Measurements from ENCODE around the gene TNKS1BP1. TPM values are rescaled to one million over a fixed set of nuclear protein-coding genes. Genes with fewer than 3 reads are reported as not detected.
A peak's percentile ranks its signal among the peaks of the same experiment; 100 is the strongest.
"Not testable (repeated sequence)": the region's sequence is repeated elsewhere in the genome, so short reads cannot be mapped to it uniquely, and the experiment has no call there.

TNKS1BP1 gene
- 102 TPM for total RNA-seq

DNA sequence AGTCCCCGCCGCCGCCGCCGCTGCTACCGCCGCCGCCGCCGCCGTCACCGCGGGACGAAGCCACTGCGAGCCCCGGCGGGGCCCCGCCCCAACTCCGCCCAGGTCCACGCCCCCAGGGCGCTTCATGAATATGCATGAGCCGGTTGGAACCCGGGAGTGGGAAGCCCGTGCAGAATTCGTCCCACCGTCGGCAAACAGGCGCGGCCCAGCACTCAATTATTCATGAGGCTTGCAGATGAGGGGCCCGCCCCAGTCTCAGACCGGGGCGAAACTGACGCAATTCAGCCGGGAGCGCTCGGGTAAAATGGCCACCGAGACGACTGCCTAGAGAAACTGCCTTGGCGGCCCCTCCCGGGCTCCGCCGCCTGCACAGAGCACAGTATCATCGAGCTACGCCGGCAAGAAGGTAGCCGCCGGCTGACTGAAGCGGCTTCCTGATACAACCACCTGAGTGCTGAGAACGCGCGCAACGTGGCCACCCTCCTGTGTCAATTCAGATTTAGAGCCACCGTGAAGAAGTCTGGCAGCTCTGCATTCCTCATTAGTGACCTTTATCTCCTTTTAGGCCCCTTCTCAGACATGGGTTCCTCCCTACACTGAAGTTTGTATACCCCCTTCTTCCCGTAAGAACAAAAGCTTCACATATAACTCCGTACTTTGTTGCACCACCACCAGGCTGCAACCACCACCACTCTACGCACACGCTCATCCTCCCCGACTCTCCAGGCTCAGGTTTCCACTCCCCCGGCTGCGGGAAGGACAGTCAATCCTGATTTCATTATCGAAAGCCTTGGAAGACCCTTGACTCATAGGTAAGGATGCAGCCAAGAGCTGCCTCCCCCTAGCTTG is at the start of gene TNKS1BP1:
TNKS1BP1 (minus strand) TSS at position 67 of the 849 bp plus-strand sequence. CDS start 3,067 bp downstream, outside the sequence.
- peak; percentile 99 for DNase-seq (ENCODE audit: low spot score)
- ATAC-seq: peak; percentile 81

DNA sequence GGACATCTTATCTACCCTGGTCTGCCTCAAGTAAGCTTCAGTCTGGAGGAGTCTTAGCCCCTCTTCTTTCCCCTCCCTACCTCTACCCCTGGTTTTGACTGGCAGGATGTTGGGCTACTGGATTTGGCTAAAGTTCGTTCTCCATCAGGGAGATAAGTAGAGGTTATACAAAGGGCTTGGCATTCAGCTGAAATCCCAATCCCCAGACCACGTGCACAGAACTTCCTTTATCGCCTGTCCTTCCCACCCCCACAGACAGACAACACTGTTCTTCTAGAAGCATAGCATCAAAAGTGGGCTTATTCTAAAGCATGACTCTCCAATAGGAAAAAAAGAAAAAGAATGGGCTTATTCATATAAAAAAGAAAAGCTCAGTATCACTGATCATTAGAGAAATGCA is 48.4 kb upstream of the TNKS1BP1 start:
- ATAC-seq: no peak

GRCh38 chr11:57370941-57371340 is 46.2 kb upstream of the TNKS1BP1 start:
- ATAC-seq (no peak), DNase-seq (ENCODE audit: low spot score) (no peak)

More for the DNA sequence above, 48.4 kb upstream of the TNKS1BP1 start:
- no peak for DNase-seq (ENCODE audit: low spot score)

- DNase-seq (ENCODE audit: low spot score) (no peak), ATAC-seq (no peak)
These were observed 45.5 kb upstream of the TNKS1BP1 start for GRCh38 chr11:57370251-57370650.

DNA sequence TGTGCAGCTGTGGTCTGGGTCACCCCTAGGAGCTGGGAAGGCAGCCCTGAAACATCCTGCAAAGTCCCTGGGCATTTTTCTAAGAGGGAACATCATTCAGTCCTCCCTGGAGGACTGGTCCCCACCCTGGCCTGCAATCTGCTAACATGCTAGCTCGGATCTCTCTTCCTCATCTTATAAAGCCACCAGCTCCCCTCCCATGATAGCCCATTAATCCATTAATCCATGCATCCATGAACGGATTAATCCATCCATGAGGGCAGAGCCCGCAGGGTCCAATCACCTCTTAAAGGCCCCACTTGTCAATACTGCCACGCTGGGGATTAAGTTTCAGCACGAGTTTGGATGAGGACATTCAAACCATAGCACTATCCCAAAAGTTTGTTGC is 44.1 kb upstream of the TNKS1BP1 start:
- no peak for DNase-seq (ENCODE audit: low spot score)

GRCh38 chr11:57368106-57368844 is 43.5 kb upstream of the TNKS1BP1 start:
- ATAC-seq (no peak), DNase-seq (ENCODE audit: low spot score) (no peak)

More for the DNA sequence above, 44.1 kb upstream of the TNKS1BP1 start:
- ATAC-seq: no peak

- no peak for ATAC-seq
- DNase-seq (ENCODE audit: low spot score): no peak
These were observed 40.3 kb upstream of the TNKS1BP1 start for GRCh38 chr11:57364851-57365660.

DNA sequence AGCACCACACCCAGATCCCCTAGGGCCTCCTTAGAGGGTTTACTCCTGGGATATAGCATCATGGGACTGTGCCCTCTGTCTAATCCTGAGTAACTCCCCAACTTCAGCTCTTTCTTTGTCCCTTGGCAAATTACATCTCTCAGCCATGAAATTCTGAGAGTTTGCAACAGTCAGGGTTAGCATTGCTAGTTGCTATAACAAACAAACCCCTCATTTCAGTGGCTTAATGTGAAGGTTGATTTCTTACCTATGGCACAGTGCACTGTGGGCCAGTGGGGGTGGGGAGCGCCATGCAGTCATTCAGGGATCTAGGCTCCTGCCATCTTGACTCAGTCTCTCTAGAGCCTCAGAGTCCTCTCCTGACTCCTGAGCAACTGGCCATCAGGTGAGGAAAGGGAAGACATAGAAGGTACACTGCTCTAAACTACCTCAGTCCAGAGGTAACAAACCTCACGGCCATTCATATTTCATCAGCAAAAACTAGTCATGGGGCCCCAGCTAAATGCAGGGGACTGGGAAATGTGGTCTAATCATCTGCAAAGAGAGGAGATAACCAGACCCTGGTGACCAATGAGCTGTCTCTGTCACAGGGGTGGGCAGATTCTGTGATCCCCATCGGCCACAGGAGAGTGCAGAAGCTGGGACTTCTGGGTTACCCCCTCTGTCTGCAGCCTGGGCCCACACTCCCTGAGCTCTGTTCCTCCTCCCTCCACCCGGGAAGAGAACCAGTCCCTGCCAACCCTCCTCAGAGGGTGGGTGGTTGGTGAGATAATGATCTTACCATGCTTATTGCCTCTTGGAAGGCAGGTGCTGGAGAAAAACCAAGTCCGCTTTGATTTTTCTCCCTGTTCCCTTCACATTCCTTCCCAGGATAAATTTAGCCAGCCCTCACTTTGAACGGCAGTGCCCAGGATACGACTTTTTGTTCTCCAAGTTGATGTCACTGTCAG is 38.7 kb upstream of the TNKS1BP1 start:
- ATAC-seq: no peak
- no peak for DNase-seq (ENCODE audit: low spot score)

DNA sequence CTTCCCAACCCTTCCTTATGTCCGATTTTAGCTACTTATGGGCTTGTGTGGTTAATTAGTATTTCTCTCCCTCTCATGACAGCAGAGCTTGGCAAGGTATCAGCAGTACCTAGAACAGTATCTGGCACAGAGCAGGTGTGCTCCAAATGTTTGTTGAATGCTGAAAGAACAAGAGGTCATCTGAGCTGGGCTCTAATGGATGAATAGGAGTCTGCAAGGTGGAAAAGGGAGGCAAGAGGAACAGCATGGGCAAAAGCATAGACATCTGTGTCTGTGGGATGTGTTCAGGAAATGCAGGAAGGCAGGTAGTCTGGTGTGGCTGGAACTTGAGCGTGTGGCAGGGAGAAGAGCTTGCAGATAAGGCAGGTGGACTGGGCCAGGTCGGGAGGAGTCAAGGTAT is 37.2 kb upstream of the TNKS1BP1 start:
- no peak for ATAC-seq

DNA sequence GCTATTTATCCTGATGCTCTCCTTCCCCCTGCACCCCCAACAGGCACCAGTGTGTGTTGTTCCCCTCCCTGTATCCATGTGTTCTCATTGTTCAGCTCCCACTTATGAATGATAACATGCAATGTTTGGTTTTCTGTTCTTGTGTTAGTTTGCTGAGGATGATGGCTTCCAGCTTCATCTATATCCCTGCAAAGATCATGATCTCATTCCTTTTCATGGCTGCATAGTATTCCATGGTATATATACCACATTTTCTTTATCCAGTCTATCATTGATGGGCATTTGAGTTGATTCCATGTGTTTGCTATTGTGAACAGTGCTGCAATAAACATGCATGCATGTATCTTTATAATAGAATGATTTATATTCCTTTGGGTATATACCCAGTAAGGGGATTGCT is 36.7 kb upstream of the TNKS1BP1 start:
- DNase-seq (ENCODE audit: low spot score); ATAC-seq: not testable (repeated sequence)

More for the DNA sequence above, 37.2 kb upstream of the TNKS1BP1 start:
- DNase-seq (ENCODE audit: low spot score): no peak

DNA sequence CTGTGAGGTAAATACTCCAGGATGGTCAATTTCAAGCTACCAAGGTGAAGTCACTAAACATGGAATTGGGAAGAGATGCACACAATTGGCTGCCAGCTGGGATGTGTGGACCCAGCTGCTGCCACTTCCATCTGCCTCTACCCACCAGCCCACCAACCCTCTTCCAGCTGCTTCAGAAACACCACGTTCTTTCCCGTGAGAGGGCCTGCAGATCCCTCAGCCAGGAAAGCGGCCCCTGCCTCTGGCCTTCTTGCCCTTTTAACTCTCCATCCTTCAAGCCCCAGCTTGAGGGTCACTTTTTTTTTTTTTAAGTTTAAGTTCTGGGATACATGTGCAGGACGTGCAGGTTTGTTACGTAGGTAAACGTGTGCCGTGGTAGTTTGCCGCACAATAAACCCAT is 36.2 kb upstream of the TNKS1BP1 start:
- DNase-seq (ENCODE audit: low spot score): no peak
- no peak for ATAC-seq

DNA sequence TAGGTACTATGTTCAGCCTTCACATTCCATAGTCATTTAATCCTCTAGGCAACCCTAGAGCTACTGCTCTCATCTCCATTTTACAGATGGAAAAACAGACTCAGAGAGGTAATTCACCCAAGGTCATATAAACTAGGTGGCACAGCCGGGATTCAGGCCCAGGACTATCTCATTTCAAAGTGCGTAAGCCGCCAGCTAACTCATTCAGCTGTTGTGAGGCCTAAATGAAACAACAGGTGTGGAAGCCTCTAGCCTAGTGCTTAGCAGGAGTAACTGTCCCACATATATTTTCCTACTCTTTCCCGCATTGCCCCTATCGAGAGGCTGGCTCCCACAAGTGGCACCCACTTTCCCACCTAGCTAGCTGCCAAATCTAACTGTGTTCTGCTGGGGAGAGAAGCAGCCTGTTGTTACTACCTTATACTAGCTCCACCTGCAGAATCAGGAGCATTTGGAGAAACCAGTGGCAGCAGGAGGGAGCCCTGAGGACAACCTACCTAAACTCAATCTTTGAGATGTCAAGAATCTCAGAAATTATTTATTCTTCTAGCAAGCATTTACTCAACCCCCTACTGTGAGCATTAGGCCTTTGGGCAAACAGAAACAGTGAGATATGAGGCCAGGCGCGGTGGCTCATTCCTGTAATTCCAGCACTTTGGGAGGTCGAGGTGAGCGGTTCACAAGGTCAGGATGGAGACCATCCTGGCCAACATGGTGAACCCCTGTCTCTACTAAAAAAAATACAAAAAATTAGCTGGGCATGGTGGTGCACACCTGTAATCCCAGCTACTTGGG is 35.3 kb upstream of the TNKS1BP1 start:
- DNase-seq (ENCODE audit: low spot score) (no peak), ATAC-seq (no peak)

- no peak for DNase-seq (ENCODE audit: low spot score)
- ATAC-seq: no peak
These were observed 34.6 kb upstream of the TNKS1BP1 start for GRCh38 chr11:57359396-57359795.

- ATAC-seq: no peak
- DNase-seq (ENCODE audit: low spot score): no peak
These were observed 34.2 kb upstream of the TNKS1BP1 start for GRCh38 chr11:57358991-57359390.

DNA sequence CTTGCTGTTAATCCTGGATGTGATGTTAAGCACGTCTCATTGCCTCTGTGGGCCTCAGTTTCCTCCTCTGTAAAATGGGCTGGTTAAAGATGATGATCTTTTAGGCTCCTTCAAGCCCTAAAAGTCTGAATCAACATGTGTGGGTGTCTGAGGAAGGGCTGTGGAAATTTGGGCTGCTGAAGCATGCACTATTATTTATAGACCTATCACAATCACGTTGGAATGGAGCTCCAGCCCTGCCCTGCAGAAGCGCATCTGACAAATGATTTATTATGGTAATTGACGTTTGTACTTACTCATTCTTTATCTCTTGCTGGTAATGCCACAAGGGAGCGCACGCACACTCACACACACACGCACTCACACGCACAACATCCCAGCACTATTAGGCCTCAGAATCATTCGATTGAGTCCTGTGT is 33.8 kb upstream of the TNKS1BP1 start:
- DNase-seq (ENCODE audit: low spot score): no peak
- no peak for ATAC-seq

- ATAC-seq (no peak), DNase-seq (ENCODE audit: low spot score) (no peak)
These were observed 33.1 kb upstream of the TNKS1BP1 start for GRCh38 chr11:57357856-57358255.

GRCh38 chr11:57357310-57357709 is 32.6 kb upstream of the TNKS1BP1 start:
- DNase-seq (ENCODE audit: low spot score) (no peak), ATAC-seq (no peak)

- ATAC-seq: peak; percentile 93
- peak; percentile 59 for DNase-seq (ENCODE audit: low spot score)
These were observed 31.5 kb upstream of the TNKS1BP1 start for GRCh38 chr11:57356268-57356667.

GRCh38 chr11:57354699-57355098 is 29.9 kb upstream of the TNKS1BP1 start:
- ATAC-seq (no peak), DNase-seq (ENCODE audit: low spot score) (no peak)

Data from left lobe of liver (tissue), 2 donors.